Sciatic nerve (tissue), 2 donors: ENCODE measurements around the gene GRIA1. TPM values are rescaled to one million over a fixed set of nuclear protein-coding genes. Genes with fewer than 3 reads are reported as not detected.
"Not testable (repeated sequence)": the region's sequence is repeated elsewhere in the genome, so short reads cannot be mapped to it uniquely, and the experiment has no call there.

Source experiments
- ATAC-seq: fragments of 200-7000 bp; cut with Tn5 transposase; one replicate; pipeline ENCODE4 v1.9.1; 2020; ENCODE audit warnings: mild to moderate bottlenecking, moderate library complexity
- DNase-seq: peaks from one replicate; pipeline ENCODE4 v3.0.0-alpha.2; 2020; ENCODE audit warnings: low spot score
- intact Hi-C: fragments of 100-400 bp; cut with DNase I; formaldehyde crosslinking; loops from one replicate; pipeline ENCODE4 v1.14.2; 2022
- total RNA-seq: library from RNA; stranded (reverse); fragmentation: NEBNext Ultra II Directional; extraction: Animal tissue kit (Norgen Biotek cat#: 25700); gene quantifications from one replicate; pipeline ENCODE4 v1.2.1, GENCODE V29; 2021
- donor health status: DM: no; HTN: no; CAD: no.
- donor health status: DM: no; HTN: no; CAD: no.

GRIA1 gene
- total RNA-seq, 1 donor from 2014 or later: 1.4 TPM

GRCh38 chr5:153676406-153676805 is 185.9 kb downstream of the GRIA1 start:
- intact Hi-C loops: no loop called here
- no peak for DNase-seq
- no peak for ATAC-seq

- intact Hi-C loops: no loop called here
- ATAC-seq (no peak), DNase-seq (no peak)
Observed at GRCh38 chr5:153676821-153677220, 186.4 kb downstream of the GRIA1 start.

GRCh38 chr5:153678617-153679329 is 188.3 kb downstream of the GRIA1 start:
- ATAC-seq: no peak
- intact Hi-C loops: no loop called here
- DNase-seq: no peak

- DNase-seq (no peak), ATAC-seq (no peak)
- intact Hi-C loops: no loop called here
Observed at GRCh38 chr5:153690236-153690635, 199.8 kb downstream of the GRIA1 start.

- ATAC-seq (no peak), DNase-seq (no peak)
- intact Hi-C loops: no loop called here
Observed at GRCh38 chr5:153696256-153696655, 205.8 kb downstream of the GRIA1 start.

- intact Hi-C loops: no loop called here
- ATAC-seq (no peak), DNase-seq (no peak)
Observed at GRCh38 chr5:153699035-153699434, 208.6 kb downstream of the GRIA1 start.

GRCh38 chr5:153700940-153701339 is 210.5 kb downstream of the GRIA1 start:
- ATAC-seq: no peak
- DNase-seq: no peak
- intact Hi-C loops: no loop called here

GRCh38 chr5:153702265-153702664 is 211.8 kb downstream of the GRIA1 start:
- no peak for ATAC-seq
- intact Hi-C loops: no loop called here
- no peak for DNase-seq

- ATAC-seq: no peak
- intact Hi-C loops: no loop called here
- no peak for DNase-seq
Observed at GRCh38 chr5:153704110-153704509, 213.6 kb downstream of the GRIA1 start.

- intact Hi-C loops: no loop called here
- ATAC-seq (no peak), DNase-seq (no peak)
Observed at GRCh38 chr5:153707626-153708025, 217.2 kb downstream of the GRIA1 start.

- intact Hi-C loops: no loop called here
- no peak for ATAC-seq
- no peak for DNase-seq
Observed at GRCh38 chr5:153711755-153712154, 221.3 kb downstream of the GRIA1 start.

GRCh38 chr5:153712946-153713345 is 222.5 kb downstream of the GRIA1 start:
- no peak for DNase-seq
- intact Hi-C loops: no loop called here
- no peak for ATAC-seq

GRCh38 chr5:153713943-153714342 is 223.5 kb downstream of the GRIA1 start:
- DNase-seq (no peak), ATAC-seq (no peak)
- intact Hi-C loops: no loop called here

GRCh38 chr5:153714798-153715197 is 224.3 kb downstream of the GRIA1 start:
- no peak for DNase-seq
- ATAC-seq: no peak
- intact Hi-C loops: no loop called here

- ATAC-seq (no peak), DNase-seq (no peak)
- intact Hi-C loops: no loop called here
Observed at GRCh38 chr5:153717287-153717686, 226.8 kb downstream of the GRIA1 start.

GRCh38 chr5:153718713-153719112 is 228.2 kb downstream of the GRIA1 start:
- no peak for DNase-seq
- intact Hi-C loops: no loop called here
- ATAC-seq: no peak

- ATAC-seq: no peak
- intact Hi-C loops: no loop called here
Observed at GRCh38 chr5:153719324-153719723, 228.9 kb downstream of the GRIA1 start.

GRCh38 chr5:153723022-153723610 is 232.6 kb downstream of the GRIA1 start:
- intact Hi-C loops, DNase-seq, ATAC-seq: not testable (repeated sequence)

More at GRCh38 chr5:153719324-153719723, 228.9 kb downstream of the GRIA1 start:
- DNase-seq: no peak

GRCh38 chr5:153742060-153742459 is 251.6 kb downstream of the GRIA1 start:
- intact Hi-C loops: no loop called here
- no peak for DNase-seq

GRCh38 chr5:153744751-153745150 is 254.3 kb downstream of the GRIA1 start:
- intact Hi-C loops: no loop called here
- no peak for ATAC-seq
- no peak for DNase-seq

More at GRCh38 chr5:153742060-153742459, 251.6 kb downstream of the GRIA1 start:
- ATAC-seq: no peak
